GM19455 (cell line): ENCODE data around the gene PCDHB5.
"Not testable (repeated sequence)": the region's sequence is repeated elsewhere in the genome, so short reads cannot be mapped to it uniquely, and the experiment has no call there.

ENCODE experiments used
- ATAC-seq: cut with Tn5 transposase; IDR thresholded peaks from one replicate; pipeline ENCODE4 v1.9.1; 2021; ENCODE audit not compliant: unreplicated experiment

PCDHB5 gene

GRCh38 chr5:141135030-141135717, at the start of gene PCDHB5:
Gene PCDHB5, plus strand, starts transcription at chr5:141135206. Its CDS starts 229 bp downstream, at chr5:141135435.
- no peak for ATAC-seq

- no peak for ATAC-seq
Measured at GRCh38 chr5:141094481-141095262, 40.3 kb upstream of the PCDHB5 start, which contains the start of gene PCDHB2. Gene PCDHB2, plus strand, starts transcription at chr5:141094615. Its CDS starts 176 bp downstream, at chr5:141094791.

- ATAC-seq = no peak
Measured at GRCh38 chr5:141095263-141095641, 39.8 kb upstream of the PCDHB5 start.

- ATAC-seq = not testable (repeated sequence)
Measured at GRCh38 chr5:141096181-141096580, 38.8 kb upstream of the PCDHB5 start.

- not testable (repeated sequence) for ATAC-seq
Measured at GRCh38 chr5:141096586-141096985, 38.4 kb upstream of the PCDHB5 start.

GRCh38 chr5:141100243-141100805, 34.7 kb upstream of the PCDHB5 start, which contains the start of gene PCDHB3:
Gene PCDHB3, plus strand, starts transcription at chr5:141100473. Its CDS starts 177 bp downstream, at chr5:141100650.
- ATAC-seq = no peak

- no peak for ATAC-seq
Measured at GRCh38 chr5:141101059-141101458, 33.9 kb upstream of the PCDHB5 start.

- not testable (repeated sequence) for ATAC-seq
Measured at GRCh38 chr5:141102070-141102469, 32.9 kb upstream of the PCDHB5 start.

GRCh38 chr5:141102471-141102870, 32.5 kb upstream of the PCDHB5 start:
- not testable (repeated sequence) for ATAC-seq

- no peak for ATAC-seq
Measured at GRCh38 chr5:141105350-141105749, 29.7 kb upstream of the PCDHB5 start.

GRCh38 chr5:141119250-141119649, 15.8 kb upstream of the PCDHB5 start:
- no peak for ATAC-seq

- ATAC-seq = no peak
Measured at GRCh38 chr5:141121563-141121962, 13.4 kb upstream of the PCDHB5 start, which contains the start of gene PCDHB4. Gene PCDHB4, plus strand, starts transcription at chr5:141121818. Its CDS starts 181 bp downstream, at chr5:141121999.

- no peak for ATAC-seq
Measured at GRCh38 chr5:141121985-141122384, 13.0 kb upstream of the PCDHB5 start.

- ATAC-seq = not testable (repeated sequence)
Measured at GRCh38 chr5:141123396-141124135, 11.4 kb upstream of the PCDHB5 start.

GRCh38 chr5:141127305-141127704, 7.7 kb upstream of the PCDHB5 start:
- ATAC-seq = no peak

- ATAC-seq = no peak
Measured at GRCh38 chr5:141135718-141136266, 786 bp downstream of the PCDHB5 start.

GRCh38 chr5:141137346-141137745, 2.3 kb downstream of the PCDHB5 start:
- ATAC-seq = not testable (repeated sequence)

GRCh38 chr5:141149812-141150211, 14.8 kb downstream of the PCDHB5 start, which contains the start of gene PCDHB6:
Gene PCDHB6, plus strand, starts transcription at chr5:141150057. Its CDS starts 201 bp downstream, at chr5:141150258.
- ATAC-seq = no peak

- no peak for ATAC-seq
Measured at GRCh38 chr5:141150224-141150992, 15.4 kb downstream of the PCDHB5 start.

GRCh38 chr5:141150993-141151325, 16.0 kb downstream of the PCDHB5 start:
- ATAC-seq = no peak
